A673 (cell line): ENCODE data around the gene AKIP1.

Source experiments
- CTCF ChIP-seq: fragments of 300-800, 200-600 bp; sonication (generic); conservative IDR thresholded peaks from 2 replicates; pipeline ENCODE4 v1.5.1; 2017; ENCODE audit warnings: low read depth, mild to moderate bottlenecking, antibody characterized with exemption, low read length, moderate library complexity, mixed read lengths
- EZH2 ChIP-seq: fragments of 200-600 bp; sonication (generic); IDR thresholded peaks from 2 replicates; pipeline ENCODE4 v1.6.1; 2017; ENCODE audit warnings: borderline replicate concordance, low read depth, mild to moderate bottlenecking, mixed read lengths, antibody characterized with exemption, low read length; ENCODE audit not compliant: poor library complexity, severe bottlenecking

GRCh38 chr11:8932564-8933180, 21.7 kb downstream of the AKIP1 start, which contains the start of gene C11orf16:
- TF ChIP-seq EZH2: no peak
- no peak for TF ChIP-seq CTCF
